ENCODE data around the gene AQR. TPM values are rescaled to one million over a fixed set of nuclear protein-coding genes. Genes with fewer than 3 reads are reported as not detected.

The AQR gene
- total RNA-seq, 1 experiment from 2014 or later: 41.4 TPM

DNA sequence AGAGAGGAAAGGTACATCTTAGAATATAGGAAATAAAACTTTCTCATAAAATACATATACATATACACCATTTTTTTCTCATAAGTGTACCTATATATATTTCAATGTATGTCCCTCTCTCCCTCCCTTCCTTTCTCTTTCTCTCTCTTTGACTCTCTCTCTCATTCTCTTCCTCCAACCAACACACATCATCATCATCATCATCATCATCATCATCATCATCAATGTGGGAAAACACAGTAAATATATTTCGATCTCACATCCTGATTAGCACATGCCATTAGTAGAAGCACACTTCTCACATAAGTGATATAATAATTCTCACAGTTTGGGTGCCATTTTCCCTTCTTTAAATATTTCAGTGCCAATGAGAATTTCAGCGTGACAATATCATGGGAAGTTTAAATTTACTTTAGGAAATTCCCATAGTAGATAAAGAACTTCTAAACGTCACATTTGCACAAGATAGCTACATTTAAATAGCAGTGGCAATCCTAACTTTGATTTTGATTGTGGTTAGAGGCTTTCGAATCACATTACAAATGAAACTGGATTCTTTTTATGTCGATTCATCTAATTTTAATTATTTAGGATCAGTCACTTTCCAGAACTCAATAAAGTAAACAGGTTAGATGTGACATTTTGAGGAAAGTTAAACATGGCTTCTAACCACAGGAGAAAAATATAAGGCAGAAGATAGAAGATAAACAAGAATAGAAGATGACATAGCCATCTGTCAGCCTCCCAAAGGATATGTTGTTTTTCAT is 141.2 kb downstream of the AQR start:
- H3K4me1 ChIP-seq (ENCODE audit: control insufficient read depth, insufficient read depth, low read length): no peaks in the 10 kb centered on the region
- H3K27ac ChIP-seq (ENCODE audit: low read length): no peak overlapping the region
- no TSS peak for BruUV-seq (replicated peaks)
- intact Hi-C loops (cut with micrococcal nuclease; ENCODE audit: unreplicated experiment) (loop anchor here (10.0 kb wide), 1 partner anchor 214 kb away; no protein-coding TSS in a partner anchor), in situ Hi-C loops (cut with HindIII; ENCODE audit: low pct_unique_long_range_greater_than_20kb, low sequenced_read_pairs) (no loop called here)
- H3K4me3 ChIP-seq (ENCODE audit: low read depth in 2 of 2, low read length in 2 of 2): no peak overlapping the region
- ChIA-PET POLR2A (no interaction called here), CTCF (interaction anchor here (0.6 kb wide), 1 partner anchor 236 kb away, joined by 4 read pairs; no protein-coding TSS in a partner anchor)
- H3K9me3 ChIP-seq (ENCODE audit: control insufficient read depth, insufficient read depth, low read depth, low read length): no peaks in the 10 kb centered on the region
- H3K36me3 ChIP-seq (ENCODE audit: control insufficient read depth, insufficient read depth, low read length): no peaks in the 10 kb centered on the region
- DNase-seq (ENCODE audit: low read depth, low spot score) (no peak), ATAC-seq (no peak)
- peaks cover 5% of the 10 kb centered on the region; the same call in 1 of the 2 replicates for H3K27me3 ChIP-seq (ENCODE audit: control insufficient read depth, insufficient read depth, low read length)
- TF ChIP-seq POLR2AphosphoS5 (IDR thresholded peaks at IDR 0.05; ENCODE audit: low read depth, low read length) (no peak), SIN3A (IDR thresholded peaks at IDR 0.05; ENCODE audit: borderline replicate concordance, insufficient read depth, low read depth, low read length) (no peak)

DNA sequence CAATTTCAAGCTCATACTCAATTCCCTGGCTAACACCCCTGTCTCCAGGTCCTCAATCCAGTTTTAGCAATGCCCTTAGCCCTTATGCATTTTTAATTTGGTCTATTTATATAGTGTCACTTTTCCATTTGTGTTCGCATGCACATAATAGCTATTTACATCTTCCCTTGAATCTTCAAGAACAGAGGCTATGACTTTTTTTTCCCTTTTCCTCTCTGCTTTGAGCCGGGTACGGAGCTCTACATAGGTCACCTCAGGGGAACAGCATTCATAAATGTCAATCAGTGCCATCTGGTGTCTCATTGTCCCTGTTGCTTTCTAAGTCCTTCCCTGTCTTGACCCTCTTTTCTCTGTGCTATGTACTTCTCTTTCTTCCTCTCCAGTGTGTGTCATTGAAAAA is 147.7 kb downstream of the AQR start:
- BruUV-seq (replicated peaks): no TSS peak
- Histone ChIP-seq H3K27ac (ENCODE audit: low read length) (no peak overlapping the region), H3K9me3 (ENCODE audit: control insufficient read depth, insufficient read depth, low read depth, low read length) (no peaks in the 10 kb centered on the region), H3K27me3 (ENCODE audit: control insufficient read depth, insufficient read depth, low read length) (peaks cover 5% of the 10 kb centered on the region; the same call in 1 of the 2 replicates), H3K36me3 (ENCODE audit: control insufficient read depth, insufficient read depth, low read length) (no peaks in the 10 kb centered on the region), H3K4me3 (ENCODE audit: low read depth in 2 of 2, low read length in 2 of 2) (no peak overlapping the region), H3K4me1 (ENCODE audit: control insufficient read depth, insufficient read depth, low read length) (no peaks in the 10 kb centered on the region)
- intact Hi-C loops (cut with micrococcal nuclease; ENCODE audit: unreplicated experiment) (loop anchor here (10.0 kb wide), 1 partner anchor 207 kb away; no protein-coding TSS in a partner anchor), in situ Hi-C loops (cut with HindIII; ENCODE audit: low pct_unique_long_range_greater_than_20kb, low sequenced_read_pairs) (no loop called here)
- POLR2A ChIA-PET: no interaction called here
- ATAC-seq (no peak), DNase-seq (ENCODE audit: low read depth, low spot score) (no peak)
- CTCF ChIA-PET: no interaction called here
- TF ChIP-seq, protein P1, sequence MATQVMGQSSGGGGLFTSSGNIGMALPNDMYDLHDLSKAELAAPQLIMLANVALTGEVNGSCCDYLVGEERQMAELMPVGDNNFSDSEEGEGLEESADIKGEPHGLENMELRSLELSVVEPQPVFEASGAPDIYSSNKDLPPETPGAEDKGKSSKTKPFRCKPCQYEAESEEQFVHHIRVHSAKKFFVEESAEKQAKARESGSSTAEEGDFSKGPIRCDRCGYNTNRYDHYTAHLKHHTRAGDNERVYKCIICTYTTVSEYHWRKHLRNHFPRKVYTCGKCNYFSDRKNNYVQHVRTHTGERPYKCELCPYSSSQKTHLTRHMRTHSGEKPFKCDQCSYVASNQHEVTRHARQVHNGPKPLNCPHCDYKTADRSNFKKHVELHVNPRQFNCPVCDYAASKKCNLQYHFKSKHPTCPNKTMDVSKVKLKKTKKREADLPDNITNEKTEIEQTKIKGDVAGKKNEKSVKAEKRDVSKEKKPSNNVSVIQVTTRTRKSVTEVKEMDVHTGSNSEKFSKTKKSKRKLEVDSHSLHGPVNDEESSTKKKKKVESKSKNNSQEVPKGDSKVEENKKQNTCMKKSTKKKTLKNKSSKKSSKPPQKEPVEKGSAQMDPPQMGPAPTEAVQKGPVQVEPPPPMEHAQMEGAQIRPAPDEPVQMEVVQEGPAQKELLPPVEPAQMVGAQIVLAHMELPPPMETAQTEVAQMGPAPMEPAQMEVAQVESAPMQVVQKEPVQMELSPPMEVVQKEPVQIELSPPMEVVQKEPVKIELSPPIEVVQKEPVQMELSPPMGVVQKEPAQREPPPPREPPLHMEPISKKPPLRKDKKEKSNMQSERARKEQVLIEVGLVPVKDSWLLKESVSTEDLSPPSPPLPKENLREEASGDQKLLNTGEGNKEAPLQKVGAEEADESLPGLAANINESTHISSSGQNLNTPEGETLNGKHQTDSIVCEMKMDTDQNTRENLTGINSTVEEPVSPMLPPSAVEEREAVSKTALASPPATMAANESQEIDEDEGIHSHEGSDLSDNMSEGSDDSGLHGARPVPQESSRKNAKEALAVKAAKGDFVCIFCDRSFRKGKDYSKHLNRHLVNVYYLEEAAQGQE (IDR thresholded peaks at IDR 0.05; ENCODE audit: insufficient read depth in 1 of 2, low read depth in 2 of 2, low read length in 1 of 2): no peak
- TF ChIP-seq POLR2AphosphoS5 (IDR thresholded peaks at IDR 0.05; ENCODE audit: low read depth, low read length) (no peak), TCF7L2 (IDR thresholded peaks at IDR 0.05; ENCODE audit: low read depth, low read length) (no peak), SIN3A (IDR thresholded peaks at IDR 0.05; ENCODE audit: borderline replicate concordance, insufficient read depth, low read depth, low read length) (no peak)
- TF ChIP-seq, protein P2, sequence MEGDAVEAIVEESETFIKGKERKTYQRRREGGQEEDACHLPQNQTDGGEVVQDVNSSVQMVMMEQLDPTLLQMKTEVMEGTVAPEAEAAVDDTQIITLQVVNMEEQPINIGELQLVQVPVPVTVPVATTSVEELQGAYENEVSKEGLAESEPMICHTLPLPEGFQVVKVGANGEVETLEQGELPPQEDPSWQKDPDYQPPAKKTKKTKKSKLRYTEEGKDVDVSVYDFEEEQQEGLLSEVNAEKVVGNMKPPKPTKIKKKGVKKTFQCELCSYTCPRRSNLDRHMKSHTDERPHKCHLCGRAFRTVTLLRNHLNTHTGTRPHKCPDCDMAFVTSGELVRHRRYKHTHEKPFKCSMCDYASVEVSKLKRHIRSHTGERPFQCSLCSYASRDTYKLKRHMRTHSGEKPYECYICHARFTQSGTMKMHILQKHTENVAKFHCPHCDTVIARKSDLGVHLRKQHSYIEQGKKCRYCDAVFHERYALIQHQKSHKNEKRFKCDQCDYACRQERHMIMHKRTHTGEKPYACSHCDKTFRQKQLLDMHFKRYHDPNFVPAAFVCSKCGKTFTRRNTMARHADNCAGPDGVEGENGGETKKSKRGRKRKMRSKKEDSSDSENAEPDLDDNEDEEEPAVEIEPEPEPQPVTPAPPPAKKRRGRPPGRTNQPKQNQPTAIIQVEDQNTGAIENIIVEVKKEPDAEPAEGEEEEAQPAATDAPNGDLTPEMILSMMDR (IDR thresholded peaks at IDR 0.05): no peak

DNA sequence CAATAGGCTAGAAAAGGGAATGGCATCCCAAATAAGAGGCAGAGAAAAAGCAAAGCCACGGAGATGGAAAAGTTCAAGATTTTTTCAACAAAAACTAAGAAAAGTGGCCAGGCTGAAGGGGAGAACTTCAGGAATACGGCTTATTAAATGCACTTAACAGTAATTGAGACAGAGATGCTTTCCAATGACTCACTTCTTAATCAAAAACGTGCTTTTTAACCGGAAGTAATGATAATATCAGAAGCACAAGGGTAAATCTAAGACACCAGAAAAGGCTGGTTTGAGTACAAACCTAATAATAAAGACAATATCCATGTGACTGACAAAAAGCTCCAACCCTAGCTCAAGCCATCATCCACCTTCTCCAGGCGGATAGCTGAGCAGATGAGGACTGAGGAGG is 149.4 kb downstream of the AQR start:
- Histone ChIP-seq H3K36me3 (ENCODE audit: control insufficient read depth, insufficient read depth, low read length) (no peaks in the 10 kb centered on the region), H3K27me3 (ENCODE audit: control insufficient read depth, insufficient read depth, low read length) (no peaks in the 10 kb centered on the region), H3K9me3 (ENCODE audit: control insufficient read depth, insufficient read depth, low read depth, low read length) (no peaks in the 10 kb centered on the region), H3K27ac (ENCODE audit: low read length) (no peak overlapping the region), H3K4me3 (ENCODE audit: low read depth in 2 of 2, low read length in 2 of 2) (no peak overlapping the region), H3K4me1 (ENCODE audit: control insufficient read depth, insufficient read depth, low read length) (no peaks in the 10 kb centered on the region)
- CTCF ChIA-PET: no interaction called here
- POLR2A ChIA-PET: no interaction called here
- DNase-seq (ENCODE audit: low read depth, low spot score) (no peak), ATAC-seq (no peak)
- no peak for TF ChIP-seq TCF7L2 (IDR thresholded peaks at IDR 0.05; ENCODE audit: low read depth, low read length)
- TF ChIP-seq POLR2AphosphoS5 (IDR thresholded peaks at IDR 0.05; ENCODE audit: low read depth, low read length): no peak
- TF ChIP-seq, protein P2 (IDR thresholded peaks at IDR 0.05): no peak
- TF ChIP-seq, protein P1 (IDR thresholded peaks at IDR 0.05; ENCODE audit: insufficient read depth in 1 of 2, low read depth in 2 of 2, low read length in 1 of 2): no peak
- TF ChIP-seq SIN3A (IDR thresholded peaks at IDR 0.05; ENCODE audit: borderline replicate concordance, insufficient read depth, low read depth, low read length): no peak
- in situ Hi-C loops (cut with HindIII; ENCODE audit: low pct_unique_long_range_greater_than_20kb, low sequenced_read_pairs) (no loop called here), intact Hi-C loops (cut with micrococcal nuclease; ENCODE audit: unreplicated experiment) (loop anchor here (10.0 kb wide), 1 partner anchor 205 kb away; no protein-coding TSS in a partner anchor)
- BruUV-seq (replicated peaks): no TSS peak
